ENCODE measurements around the gene INSYN2B.

Gene INSYN2B

DNA sequence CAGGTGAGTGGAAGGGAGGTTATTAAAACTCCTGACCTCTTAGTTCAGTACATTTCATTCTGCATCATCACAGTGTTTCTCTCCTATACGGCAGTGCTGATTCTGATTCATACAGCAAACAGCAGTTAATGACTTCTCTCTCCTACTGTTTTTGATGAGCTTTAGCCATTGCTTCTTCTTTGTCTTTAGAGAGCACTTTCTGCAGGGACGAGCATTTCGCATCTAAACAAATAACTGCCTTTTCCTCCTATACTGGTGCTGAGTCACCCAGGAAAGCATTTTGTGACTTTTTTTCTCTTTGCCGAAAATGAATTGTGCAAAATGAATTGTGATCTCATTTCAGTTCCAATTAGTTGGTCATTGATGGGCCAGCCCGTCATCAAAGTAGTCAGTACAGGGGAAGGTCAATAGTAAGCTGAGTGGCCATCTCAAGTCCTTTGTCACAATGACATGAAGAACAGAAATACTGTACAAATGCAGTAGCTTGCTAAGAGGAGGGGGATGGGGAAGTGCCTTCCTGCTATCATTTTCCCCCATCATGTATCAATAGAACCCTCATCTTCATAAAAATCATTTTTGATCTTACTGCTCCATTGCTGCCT lies 98.5 kb downstream of the INSYN2B start:
- DNase-seq, result no peak

DNA sequence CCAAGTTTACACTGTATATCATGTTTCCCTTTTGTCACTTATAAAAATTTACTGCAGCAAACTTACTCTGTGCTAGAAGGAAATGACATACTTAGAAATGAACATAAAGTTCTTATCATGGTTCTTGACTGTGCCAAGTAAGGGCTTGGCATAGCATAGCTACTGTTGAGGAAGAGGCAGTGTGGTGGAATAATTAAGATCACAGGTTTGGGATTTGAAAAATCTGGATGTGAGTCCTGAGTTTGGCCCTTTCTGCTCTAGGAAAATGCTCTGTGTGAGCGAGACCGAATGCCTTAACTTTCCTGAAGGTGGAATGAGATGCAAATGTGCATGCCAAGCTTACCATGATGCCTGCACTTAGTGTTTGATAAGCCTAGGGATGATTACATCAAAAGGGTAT lies 99.5 kb downstream of the INSYN2B start:
- DNase-seq, result no peak

DNA sequence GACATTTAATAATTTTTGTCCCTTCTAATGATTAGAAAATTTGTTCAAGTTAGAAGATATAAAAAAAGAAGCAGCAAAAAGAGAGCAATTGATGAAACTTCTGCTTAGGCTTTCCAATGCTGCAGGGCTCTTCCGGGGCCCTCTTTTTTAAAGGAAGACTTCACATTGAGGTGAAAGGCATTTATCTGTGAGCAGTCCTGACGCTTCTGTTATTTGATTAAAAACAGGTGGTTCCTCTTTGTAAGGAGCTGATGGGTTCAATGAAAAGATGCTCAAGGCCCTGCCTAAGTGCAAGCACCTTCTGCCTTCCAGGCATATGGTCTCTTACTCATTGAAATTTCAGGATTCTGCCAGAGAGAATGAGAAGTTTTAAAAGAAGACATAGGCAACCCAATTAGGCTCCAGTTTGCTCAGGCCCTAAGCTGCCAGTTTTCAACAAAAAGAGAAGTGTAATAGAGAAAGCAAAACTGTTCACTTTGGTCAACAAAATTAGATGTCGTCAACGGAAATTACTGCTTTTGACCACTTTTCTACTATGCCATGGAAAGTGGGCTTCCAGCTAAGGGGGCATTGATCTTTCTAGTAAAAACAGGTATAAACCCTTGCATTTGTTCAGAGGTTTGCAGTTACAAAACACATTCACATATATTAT lies 100.2 kb downstream of the INSYN2B start:
- DNase-seq, result no peak

DNA sequence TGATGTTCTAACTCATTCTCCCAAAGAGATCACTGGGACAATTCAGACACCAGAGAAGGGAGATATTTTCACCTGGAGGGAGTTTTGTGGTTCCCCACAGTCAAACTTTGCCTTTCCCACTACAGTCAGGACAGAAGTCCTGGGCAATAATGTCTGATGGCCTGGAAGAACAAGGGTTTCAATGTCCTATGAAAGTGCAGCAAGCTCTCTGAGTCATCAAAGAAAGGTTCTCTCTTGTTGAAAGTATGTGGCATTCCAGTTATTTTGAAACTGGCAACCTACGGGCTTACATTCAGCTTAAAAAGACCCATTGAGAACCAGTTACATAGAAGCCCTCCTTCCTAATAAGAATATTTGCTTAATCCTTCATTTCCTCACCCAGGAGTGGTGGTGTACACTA lies 103.9 kb downstream of the INSYN2B start:
- no peak for DNase-seq

DNA sequence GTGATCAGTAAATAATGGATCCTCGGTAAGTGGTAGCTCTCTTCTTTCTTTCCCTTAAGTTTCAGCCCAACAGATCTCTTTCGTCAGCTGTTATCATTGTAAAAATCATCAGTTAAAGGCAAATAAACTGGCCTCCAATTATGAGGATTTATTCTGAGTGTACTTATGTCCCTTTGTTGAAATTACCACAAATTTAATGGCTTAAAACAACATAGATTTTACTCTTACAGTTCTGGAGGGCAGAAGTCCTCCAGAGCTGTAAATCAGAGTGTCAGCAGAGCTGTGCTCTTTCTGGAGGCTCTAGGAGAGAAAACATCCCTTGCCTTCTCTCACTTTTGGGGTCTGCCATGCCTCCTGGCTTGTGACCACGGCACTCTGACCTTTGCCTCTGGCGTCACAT lies 104.6 kb downstream of the INSYN2B start:
- no peak for DNase-seq

DNA sequence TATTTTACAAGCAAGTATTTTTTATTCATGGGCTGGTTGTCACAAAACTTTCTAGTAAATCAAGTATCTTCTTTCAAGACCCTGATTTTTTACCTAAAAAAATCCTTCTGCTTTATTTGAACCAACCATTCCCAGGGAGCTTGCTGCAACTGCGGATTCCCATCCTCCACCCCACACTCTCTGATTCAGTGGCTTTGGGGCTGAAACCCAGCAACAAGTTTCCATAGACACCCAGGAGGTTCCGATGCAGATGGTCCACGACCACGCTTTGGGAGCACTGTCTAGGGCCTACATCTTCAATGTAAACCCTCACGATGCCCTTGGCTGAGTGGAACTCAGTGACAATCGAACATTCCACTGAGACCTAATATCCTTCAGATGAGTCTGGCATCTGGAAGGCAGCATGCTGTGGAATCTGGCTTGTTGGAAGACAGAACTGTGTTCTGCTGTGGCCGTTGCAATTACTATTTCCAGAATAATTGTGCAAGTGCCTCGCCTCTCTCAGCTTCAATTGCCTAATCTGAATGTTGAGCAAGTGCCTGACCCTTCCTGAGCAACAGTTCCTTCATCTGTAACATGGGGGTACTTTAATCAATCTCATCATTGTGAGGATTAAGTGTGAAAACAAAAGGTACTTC lies 105.1 kb downstream of the INSYN2B start:
- DNase-seq, result no peak

DNA sequence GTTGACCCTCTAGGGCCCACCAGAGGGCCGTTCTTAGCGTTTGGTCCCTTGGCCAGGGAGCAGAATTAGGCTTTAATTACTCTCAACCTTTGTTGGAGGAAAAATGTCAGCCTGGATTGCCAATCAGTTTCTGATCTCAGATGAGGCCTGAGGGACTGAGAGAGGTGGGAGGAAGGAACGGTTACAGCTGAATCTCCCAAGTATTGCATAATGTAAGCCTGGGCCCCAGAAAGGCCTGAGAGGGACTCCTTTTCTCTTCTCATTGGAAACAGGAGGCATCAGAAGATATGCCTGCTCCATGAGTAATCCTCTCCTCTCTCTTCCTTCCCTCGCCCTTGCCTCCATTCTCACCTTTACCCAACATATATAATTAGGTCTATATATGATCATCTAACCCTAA lies 105.7 kb downstream of the INSYN2B start:
- no peak for DNase-seq

DNA sequence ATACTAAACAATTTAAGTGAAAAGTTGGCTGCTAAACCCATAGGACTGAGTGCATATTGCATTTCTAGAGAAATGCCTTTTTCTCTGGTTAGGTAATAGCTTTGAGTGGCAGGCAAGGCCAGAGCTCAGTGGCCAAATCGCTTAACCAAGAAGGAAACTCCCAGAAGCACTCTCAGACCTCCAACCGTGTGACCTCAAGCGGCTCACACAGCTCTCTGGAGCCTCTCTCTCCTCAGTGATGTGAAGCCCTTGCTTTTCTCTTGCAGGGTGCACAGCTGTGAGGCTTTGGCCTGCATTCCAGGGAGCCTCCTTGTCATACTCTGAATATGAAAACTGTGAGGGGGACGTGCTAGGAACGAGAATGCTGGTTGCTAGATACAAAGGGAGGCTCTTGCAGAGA lies 106.7 kb downstream of the INSYN2B start:
- peak; percentile 40 for DNase-seq

DNA sequence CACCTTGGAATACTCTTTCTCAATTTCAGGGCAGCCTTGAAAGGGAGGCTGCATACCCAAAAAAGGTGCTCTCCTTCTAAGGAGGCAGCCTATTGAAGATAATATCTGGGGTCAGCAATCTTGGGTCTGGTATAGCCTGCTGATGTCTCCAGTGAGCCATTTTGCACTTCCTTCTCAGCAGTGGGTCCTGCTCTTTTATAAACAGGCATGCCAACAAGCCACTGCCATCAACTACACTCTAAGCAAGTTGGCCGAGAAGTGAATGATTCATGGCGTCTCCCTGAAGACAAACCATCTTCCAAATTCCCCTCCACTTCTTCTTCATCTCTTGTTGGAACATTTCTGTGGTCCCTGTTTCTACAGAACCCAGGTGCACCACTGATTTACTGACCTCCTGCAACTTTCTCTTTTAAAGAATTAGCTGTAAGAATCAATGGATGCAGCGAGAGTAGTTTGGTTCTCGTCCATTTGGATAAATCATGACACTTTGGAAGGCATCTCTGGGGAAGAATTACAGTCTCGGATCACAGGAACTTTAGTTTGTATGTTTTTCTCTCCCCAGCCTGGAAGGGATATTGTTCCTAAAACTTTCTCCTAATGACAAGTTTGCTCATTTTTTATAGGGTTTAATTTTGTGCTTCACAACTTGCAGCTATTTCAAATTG lies 108.3 kb downstream of the INSYN2B start:
- no peak for DNase-seq

DNA sequence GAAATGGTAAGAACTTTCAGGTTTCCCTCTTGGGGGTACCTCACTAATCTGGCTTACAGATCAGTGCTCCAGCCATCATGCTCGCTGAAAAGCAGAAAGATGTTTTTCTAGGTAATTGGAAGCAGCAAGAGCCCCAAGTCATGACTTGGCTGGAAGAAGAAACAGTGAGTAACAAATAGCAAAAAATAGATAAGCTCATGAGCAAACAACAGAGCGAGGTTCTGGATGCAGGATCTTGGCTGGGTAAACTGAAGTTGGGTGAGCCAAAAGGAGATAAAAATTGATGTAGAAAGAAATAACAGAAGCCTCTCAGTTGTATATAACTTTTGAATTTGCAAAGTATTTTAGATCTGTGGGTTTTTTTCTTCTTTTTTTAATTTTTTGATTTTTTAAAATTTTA lies 110.1 kb downstream of the INSYN2B start:
- DNase-seq, result no peak

DNA sequence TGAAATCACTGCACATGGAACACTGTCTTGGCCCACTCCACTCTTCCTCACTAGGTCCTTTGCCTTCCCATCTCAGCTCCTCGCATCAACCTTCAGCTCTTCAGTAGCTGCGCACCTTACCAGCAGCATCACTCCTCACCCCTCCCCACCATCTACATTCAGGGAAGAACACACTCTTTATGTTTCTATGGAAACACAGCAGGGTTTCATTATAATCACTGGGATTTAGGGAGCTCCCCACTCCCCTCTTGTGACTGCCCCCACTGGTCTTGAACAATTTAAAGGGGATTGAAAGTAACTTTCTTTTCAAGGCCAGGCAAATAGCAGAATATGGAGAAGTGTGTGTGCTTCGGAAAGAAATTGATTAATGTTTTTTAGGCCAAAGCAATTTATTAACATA lies 111.2 kb downstream of the INSYN2B start:
- no peak for DNase-seq

DNA sequence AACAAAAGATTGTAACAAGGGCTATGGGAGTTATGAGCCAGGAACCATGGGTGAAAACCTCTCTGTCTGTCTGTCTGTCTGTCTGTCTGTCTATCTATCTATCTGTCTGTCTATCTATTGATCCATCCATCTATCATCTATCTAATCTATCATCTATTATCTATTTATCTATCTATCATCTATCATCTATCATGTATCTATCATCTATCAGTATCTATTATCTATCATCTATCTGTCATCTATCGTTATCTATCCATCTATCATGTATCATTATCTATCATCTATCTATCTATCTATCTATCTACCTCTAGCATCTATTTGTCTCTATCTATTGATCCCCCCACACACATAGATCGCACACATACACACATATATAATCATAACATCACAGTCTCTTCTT lies 112.9 kb downstream of the INSYN2B start:
- DNase-seq, result no peak

DNA sequence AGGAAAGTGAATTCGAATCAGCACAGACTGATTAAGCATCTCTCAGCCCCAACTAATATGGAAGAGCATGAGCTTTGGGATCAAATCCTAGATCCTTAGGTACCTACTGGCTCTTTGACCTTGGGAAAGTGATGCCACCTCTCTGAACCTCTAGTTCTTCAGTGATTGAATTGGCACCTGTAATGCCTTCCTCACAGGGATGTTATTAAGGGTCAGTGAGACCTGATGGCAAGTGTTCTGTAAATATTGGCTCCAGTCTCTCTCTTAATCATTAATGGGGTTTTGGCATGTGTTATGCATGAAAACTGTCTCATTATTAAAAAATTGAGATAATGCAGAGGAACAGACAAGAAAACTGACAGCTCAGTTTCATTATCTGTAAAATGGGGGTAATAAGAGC lies 115.8 kb downstream of the INSYN2B start:
- no peak for DNase-seq

DNA sequence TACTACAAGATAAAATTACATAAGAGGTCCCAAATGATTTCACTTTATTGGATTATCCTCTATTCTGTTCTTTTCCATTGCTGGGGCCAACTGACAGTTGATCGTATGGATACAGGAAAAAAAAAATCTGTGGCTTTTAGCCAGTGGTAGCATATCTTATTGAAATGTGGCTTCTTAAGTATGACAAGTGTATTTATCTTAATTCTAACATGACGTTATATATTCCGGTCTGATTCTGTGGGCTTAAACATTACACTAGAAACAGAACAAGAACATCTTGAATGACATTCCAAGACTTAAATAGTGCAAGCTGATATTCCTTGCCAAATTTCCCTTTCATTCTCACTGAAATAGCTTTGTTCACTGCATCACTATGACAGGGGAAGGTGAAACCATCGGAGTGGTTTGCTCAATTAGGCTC lies 117.9 kb downstream of the INSYN2B start:
- DNase-seq, result no peak

DNA sequence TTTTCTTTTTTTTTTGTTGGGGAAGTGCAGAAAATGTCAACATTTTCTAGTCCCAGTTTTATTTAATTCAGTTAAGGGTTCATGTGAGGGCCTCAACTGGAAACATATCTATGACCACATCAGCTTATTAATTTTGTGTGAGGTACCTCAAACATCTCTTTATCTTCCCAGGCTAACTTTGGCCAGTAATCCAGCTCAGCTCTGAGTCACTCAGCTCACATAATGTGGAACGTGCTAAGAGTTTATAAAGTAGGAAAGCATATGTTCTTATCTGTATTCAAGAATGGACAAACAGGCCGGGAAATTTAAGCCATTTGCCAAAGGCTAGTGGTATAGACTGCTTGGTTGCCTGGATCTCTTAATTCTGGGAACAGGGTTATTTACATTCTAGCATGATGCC lies 118.4 kb downstream of the INSYN2B start:
- DNase-seq, result no peak

DNA sequence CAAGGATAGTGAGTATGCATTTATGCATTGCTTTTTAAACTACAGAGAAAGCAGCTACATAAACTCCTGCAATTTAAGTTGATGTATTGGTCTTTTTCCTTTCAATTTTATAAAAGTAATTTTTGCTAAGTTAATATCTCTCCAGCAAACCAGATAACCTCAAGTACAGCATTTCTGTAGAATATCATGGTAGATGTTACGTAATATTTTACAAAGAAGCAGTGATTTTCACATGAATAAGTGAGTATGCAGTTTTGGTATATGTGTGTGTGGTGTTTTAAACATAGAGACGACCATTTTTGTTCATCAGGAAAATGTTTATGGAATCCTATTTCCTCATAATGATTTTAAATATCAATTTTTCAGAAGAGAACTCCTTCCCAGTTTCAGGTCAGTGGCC lies 118.9 kb downstream of the INSYN2B start:
- DNase-seq, result no peak

DNA sequence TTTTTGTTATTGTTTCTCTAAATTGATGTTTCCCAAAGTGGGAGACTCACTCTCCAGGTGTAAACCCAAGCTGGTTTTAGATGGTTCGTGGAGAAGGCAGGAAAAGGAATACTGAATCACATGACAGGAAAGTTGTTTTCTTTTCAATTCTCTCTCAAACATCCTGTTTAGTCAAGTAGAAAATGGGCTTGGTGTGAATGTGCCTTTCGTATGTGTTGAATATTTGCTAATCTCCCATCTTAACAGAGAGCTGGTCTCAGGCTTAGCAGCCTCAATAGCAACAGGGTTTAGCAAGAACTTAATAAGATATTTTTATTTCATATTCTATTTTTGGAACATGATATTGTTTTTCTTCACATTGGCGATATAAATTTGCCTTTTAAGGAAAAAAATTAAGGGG lies 119.7 kb downstream of the INSYN2B start:
- DNase-seq, result no peak

DNA sequence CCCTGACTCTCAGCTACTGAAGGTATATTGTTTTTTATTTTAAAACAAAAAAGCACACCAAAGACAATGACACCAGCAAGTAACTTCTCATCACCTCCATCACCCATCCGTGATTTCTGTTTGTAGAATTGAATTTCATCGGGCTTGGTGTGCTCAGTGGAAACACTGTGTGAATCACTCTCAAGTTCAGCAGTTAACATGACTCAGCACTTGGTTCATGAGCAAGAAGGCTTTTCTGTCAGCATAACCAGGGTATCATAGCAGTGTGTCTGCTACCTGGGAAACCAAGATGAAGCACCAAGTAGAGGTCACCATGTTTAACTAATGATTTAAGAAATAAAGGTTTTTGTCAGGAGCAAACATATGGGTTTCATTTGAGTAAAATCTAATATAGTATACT lies 123.7 kb downstream of the INSYN2B start:
- no peak for DNase-seq

DNA sequence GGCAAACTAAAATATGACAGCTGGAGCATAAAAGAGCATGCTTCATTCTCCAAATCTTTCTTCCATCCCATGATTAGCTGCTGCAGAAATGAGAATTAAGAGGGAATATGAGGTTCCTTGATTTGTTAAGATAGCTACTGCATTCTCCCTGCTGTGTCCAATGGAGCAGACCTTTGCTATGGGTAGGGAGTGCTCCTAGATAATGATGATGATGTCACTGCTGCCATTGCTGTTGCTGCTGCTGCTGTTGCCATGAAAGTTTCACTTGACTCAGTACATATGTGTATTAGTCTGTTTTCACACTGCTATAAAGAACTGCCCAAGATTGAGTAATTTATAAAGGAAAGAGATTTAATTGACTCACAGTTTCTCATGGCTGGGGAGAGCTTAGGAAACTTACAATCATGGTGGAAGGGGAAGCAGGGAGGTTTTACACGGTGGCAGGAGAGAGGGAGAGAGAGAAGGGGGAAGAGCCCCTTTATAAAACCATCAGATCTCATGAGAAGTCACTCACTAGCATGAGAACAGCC lies 128.9 kb downstream of the INSYN2B start:
- no peak for DNase-seq

DNA sequence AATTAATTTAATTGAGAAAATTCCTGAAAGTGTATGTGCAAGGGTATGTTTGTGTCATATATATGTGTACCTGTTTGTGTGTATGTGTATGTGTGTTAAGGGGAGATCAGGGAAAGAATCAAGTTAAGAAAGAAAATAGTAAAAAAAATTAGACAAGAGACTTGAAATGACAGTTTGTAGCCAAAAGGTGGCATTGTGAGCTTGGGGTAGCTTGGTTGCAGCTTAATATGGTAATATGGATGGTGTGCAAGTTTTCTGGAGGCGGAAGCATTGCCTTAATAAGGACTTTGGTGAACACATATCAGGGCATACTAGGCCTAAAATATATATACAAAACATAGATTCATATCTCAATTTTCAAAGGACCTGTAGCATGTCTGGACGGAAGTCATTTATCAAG lies 129.9 kb downstream of the INSYN2B start:
- no peak for DNase-seq

DNA sequence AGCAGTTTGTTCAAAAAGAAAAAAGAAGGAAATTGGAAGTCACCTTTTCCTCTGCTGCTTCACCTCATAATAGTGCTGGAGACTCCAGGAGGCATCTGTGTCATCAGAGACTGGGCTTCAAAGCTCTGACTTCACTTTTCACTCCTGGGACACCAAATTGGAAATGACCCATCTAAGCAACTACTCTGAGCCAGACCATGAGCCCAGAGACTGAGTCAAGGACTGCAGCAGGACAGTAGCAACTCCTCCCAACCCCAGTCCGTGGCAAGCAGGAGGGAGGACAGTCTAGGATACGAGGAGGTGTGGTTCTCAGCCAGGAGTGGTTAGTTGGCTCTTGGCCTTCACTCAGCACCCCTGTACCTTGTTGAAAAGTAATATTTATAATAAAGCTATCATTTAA lies 131.5 kb downstream of the INSYN2B start:
- no peak for DNase-seq

DNA sequence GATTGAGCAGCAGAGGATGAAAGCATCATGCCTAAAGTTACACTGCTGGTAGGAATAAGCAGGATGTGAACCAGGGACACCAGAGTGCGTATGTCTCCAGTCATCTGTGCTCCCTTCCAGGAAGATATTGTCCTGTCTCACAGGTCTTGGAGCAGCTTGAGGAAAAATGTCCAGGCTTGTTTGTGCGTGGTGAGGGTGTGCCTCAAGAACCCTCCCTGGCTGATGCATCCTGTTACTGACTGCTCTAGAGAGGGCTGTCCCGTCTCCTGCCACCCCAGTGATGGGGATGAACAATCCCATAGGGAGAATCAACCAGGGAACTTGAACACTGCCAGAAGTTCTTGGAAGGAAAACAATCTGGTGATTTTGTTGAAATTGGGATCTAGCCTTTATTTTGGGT lies 132.0 kb downstream of the INSYN2B start:
- DNase-seq, result no peak

DNA sequence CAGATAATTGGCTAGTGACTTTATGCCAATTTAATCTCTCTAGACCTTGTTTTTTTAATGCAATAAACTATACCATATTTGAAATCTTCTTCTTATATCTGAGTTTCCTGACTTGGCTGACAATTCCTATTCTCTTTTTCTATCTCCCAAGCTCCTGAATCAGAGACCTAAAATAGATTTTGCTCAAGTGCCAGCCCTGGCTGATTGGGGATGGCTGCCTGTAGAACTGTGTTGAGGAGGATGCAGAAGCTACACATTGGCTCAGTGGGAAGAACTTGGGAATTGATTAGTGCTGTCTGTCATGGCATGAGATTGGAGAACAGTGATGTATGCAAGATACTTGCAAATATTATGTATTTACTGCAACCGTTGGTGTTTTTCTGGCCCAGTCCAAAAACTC lies 132.8 kb downstream of the INSYN2B start:
- no peak for DNase-seq

DNA sequence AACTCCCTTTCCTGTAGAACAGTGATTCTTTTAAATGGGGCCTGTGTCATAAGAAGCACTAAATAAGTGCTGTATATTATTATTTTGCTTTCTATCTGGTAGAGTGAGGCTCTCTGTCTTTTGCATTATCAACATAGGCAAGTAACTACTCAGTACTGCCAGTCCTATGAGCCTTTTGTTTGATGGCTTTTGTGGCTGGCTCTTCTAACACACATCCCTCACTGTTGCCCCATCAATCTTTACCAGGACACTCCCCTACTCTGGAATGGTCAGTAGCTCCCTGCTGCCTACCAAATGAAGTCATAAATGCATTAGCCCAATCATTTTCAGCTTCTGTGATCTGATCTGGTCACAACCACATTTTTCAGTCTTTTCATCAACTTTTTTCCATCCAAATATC lies 137.6 kb downstream of the INSYN2B start:
- no peak for DNase-seq
